Mesenchymal stem cell (in vitro differentiated cells and primary cell): ENCODE results near the gene HIRA.
"Not testable (repeated sequence)": the region's sequence is repeated elsewhere in the genome, so short reads cannot be mapped to it uniquely, and the experiment has no call there.

Experiments used
- DNase-seq: peaks from one replicate; pipeline ENCODE4 v3.0.0-alpha.2; 2013
- H2AFZ ChIP-seq: one replicate; pipeline ENCODE4 v1.6.1; 2013; ENCODE audit warnings: low read depth, mild to moderate bottlenecking, control low read depth, inconsistent platforms, low read length, moderate library complexity
- H2AK5ac ChIP-seq: 2 replicates; pipeline ENCODE4 v1.6.1; 2013; ENCODE audit warnings: low read length, moderate library complexity, mild to moderate bottlenecking, inconsistent platforms; ENCODE audit not compliant: severe bottlenecking
- H2BK120ac ChIP-seq: one replicate; pipeline ENCODE4 v1.6.1; 2013; ENCODE audit warnings: low read depth, mild to moderate bottlenecking, inconsistent platforms, low read length, moderate library complexity
- H2BK12ac ChIP-seq, 2 experiments: one replicate each; pipeline ENCODE4 v1.6.1; 2013; ENCODE audit warnings: inconsistent platforms in 2 of 2, low read length in 2 of 2, mild to moderate bottlenecking in 2 of 2, moderate library complexity in 2 of 2, control low read depth in 1 of 2
- H2BK15ac ChIP-seq: one replicate; pipeline ENCODE4 v1.6.1; 2013; ENCODE audit warnings: mild to moderate bottlenecking, low read depth, inconsistent platforms; ENCODE audit not compliant: poor library complexity, severe bottlenecking
- H2BK5ac ChIP-seq: 2 replicates; pipeline ENCODE4 v1.6.1; 2013; ENCODE audit warnings: low read depth, mild to moderate bottlenecking, low read length, control low read depth, inconsistent platforms; ENCODE audit not compliant: poor library complexity, severe bottlenecking
- H3K14ac ChIP-seq, 2 experiments: one replicate each; pipeline ENCODE4 v1.6.1; 2013; ENCODE audit warnings: inconsistent platforms in 2 of 2, low read length in 2 of 2, control low read depth in 1 of 2, mild to moderate bottlenecking in 1 of 2, moderate library complexity in 1 of 2
- H3K18ac ChIP-seq, 2 experiments: one replicate each; pipeline ENCODE4 v1.6.1; 2013; ENCODE audit warnings: inconsistent platforms in 2 of 2, low read length in 2 of 2, control low read depth in 1 of 2, low read depth in 1 of 2, mild to moderate bottlenecking in 1 of 2
- H3K23ac ChIP-seq, 2 experiments: one replicate each; pipeline ENCODE4 v1.6.1; 2013; ENCODE audit warnings: inconsistent platforms in 2 of 2, low read length in 2 of 2, mild to moderate bottlenecking in 2 of 2, moderate library complexity in 2 of 2, control low read depth in 1 of 2
- H3K27ac ChIP-seq: 2 replicates; pipeline ENCODE4 v1.5.1; 2013; ENCODE audit warnings: mild to moderate bottlenecking, moderate library complexity, low read length, control low read depth, inconsistent platforms; ENCODE audit not compliant: poor library complexity, severe bottlenecking
- H3K27me3 ChIP-seq, 2 experiments: 2 replicates each; pipeline versions ENCODE4 v1.6.1 to v1.7.0; 2013; ENCODE audit warnings: low read length in 2 of 2, mild to moderate bottlenecking in 2 of 2, moderate library complexity in 2 of 2, control low read depth in 1 of 2, inconsistent platforms in 1 of 2; ENCODE audit not compliant: control insufficient read depth in 1 of 2, insufficient read depth in 1 of 2
- H3K36me3 ChIP-seq, 2 experiments: 2 replicates each; pipeline versions ENCODE4 v1.6.1 to v1.7.0; 2013; ENCODE audit warnings: low read length in 2 of 2, control low read depth in 1 of 2, inconsistent platforms in 1 of 2, low read depth in 1 of 2, mild to moderate bottlenecking in 1 of 2; ENCODE audit not compliant: insufficient read depth in 2 of 2, control insufficient read depth in 1 of 2
- H3K4ac ChIP-seq, 2 experiments: one replicate each; pipeline ENCODE4 v1.6.1; 2013; ENCODE audit warnings: inconsistent platforms in 2 of 2, low read length in 2 of 2, mild to moderate bottlenecking in 2 of 2, moderate library complexity in 2 of 2, control low read depth in 1 of 2, low read depth in 1 of 2
- H3K4me1 ChIP-seq: 2 replicates; pipeline ENCODE4 v1.6.1; 2013; ENCODE audit warnings: low read depth, low read length, control low read depth; ENCODE audit not compliant: control insufficient read depth, insufficient read depth
- H3K4me2 ChIP-seq: 2 replicates; pipeline ENCODE4 v1.6.1; 2013; ENCODE audit warnings: low read length, mild to moderate bottlenecking, inconsistent platforms; ENCODE audit not compliant: poor library complexity, severe bottlenecking
- H3K4me3 ChIP-seq, 2 experiments: 2 replicates each; pipeline versions ENCODE4 v1.5.1 to v1.7.0; 2013; ENCODE audit warnings: low read length in 2 of 2, mild to moderate bottlenecking in 2 of 2, control low read depth in 1 of 2, low read depth in 1 of 2; ENCODE audit not compliant: insufficient read depth in 1 of 2
- H3K79me1 ChIP-seq: replicated peaks from 2 replicates; pipeline ENCODE4 v1.6.1; 2013; ENCODE audit warnings: mild to moderate bottlenecking, control low read depth, low read length, inconsistent platforms; ENCODE audit not compliant: poor library complexity, severe bottlenecking
- H3K9ac ChIP-seq: 2 replicates; pipeline ENCODE4 v1.7.0; 2013; ENCODE audit warnings: mild to moderate bottlenecking, low read length, moderate library complexity
- H3K9me3 ChIP-seq: 2 replicates; pipeline ENCODE4 v1.7.0; 2013; ENCODE audit warnings: mild to moderate bottlenecking, low read length; ENCODE audit not compliant: control insufficient read depth
- H4K8ac ChIP-seq: one replicate; pipeline ENCODE4 v1.6.1; 2013; ENCODE audit warnings: inconsistent platforms, mild to moderate bottlenecking, low read length, moderate library complexity
- H4K91ac ChIP-seq: one replicate; pipeline ENCODE4 v1.6.1; 2013; ENCODE audit warnings: mild to moderate bottlenecking, low read length, inconsistent platforms
- WGBS: methylation state at CpG from one replicate; pipeline ENCODE4 v1.1.7; 2013; ENCODE audit warnings: mixed read lengths; 5-methylcytosine and 5-hydroxymethylcytosine counted together

The HIRA gene

GRCh38 chr22:19368876-19369275, 62.7 kb downstream of the HIRA start:
- no peak for DNase-seq
- Histone ChIP-seq H2AK5ac (no peak overlapping the region), H3K14ac (no peak overlapping the region), H3K18ac (no peak overlapping the region), H4K91ac (no peak overlapping the region), H3K4me1 (no peaks in the 10 kb centered on the region), H3K9ac (no peak overlapping the region), H2BK5ac (no peak overlapping the region), H3K23ac (no peak overlapping the region), H3K4ac (no peak overlapping the region), H3K27ac (no peak overlapping the region), H3K27me3 (no peaks in the 10 kb centered on the region), H2AFZ (no peak overlapping the region), H3K4me2 (no peak overlapping the region), H2BK12ac (no peak overlapping the region), H4K8ac (no peak overlapping the region), H3K4me3 (no peak overlapping the region), H3K36me3 (peaks cover 41 to 88% of the 10 kb centered on the region in 2 experiments), H3K79me1 (peaks cover 5% of the 10 kb centered on the region), H2BK120ac (no peak overlapping the region), H3K9me3 (no peaks in the 10 kb centered on the region), H2BK15ac (no peak overlapping the region)
- WGBS: 96% methylated on average over 2 of the region's 2 CpGs

- Histone ChIP-seq H3K23ac (no peak overlapping the region), H3K4me3 (no peak overlapping the region), H3K36me3 (peaks cover 38 to 85% of the 10 kb centered on the region in 2 experiments), H2BK12ac (no peak overlapping the region), H3K14ac (no peak overlapping the region), H3K4me1 (no peaks in the 10 kb centered on the region), H3K9me3 (no peaks in the 10 kb centered on the region), H2BK15ac (no peak overlapping the region), H2AK5ac (no peak overlapping the region), H3K9ac (no peak overlapping the region), H3K4me2 (no peak overlapping the region), H2AFZ (no peak overlapping the region), H3K79me1 (peaks cover 4% of the 10 kb centered on the region), H4K91ac (no peak overlapping the region), H4K8ac (no peak overlapping the region), H3K4ac (no peak overlapping the region), H3K18ac (no peak overlapping the region), H2BK120ac (no peak overlapping the region), H3K27me3 (no peaks in the 10 kb centered on the region), H3K27ac (no peak overlapping the region), H2BK5ac (no peak overlapping the region)
- WGBS: 90% methylated on average over 2 of the region's 3 CpGs
- no peak for DNase-seq
Observed at GRCh38 chr22:19367763-19368367, 63.7 kb downstream of the HIRA start.

- H3K4ac ChIP-seq, H2BK120ac ChIP-seq, H4K91ac ChIP-seq, H3K4me3 ChIP-seq, H2AFZ ChIP-seq, H3K4me2 ChIP-seq, H3K9ac ChIP-seq, H2BK12ac ChIP-seq, H2AK5ac ChIP-seq, H3K4me1 ChIP-seq, H3K27ac ChIP-seq, H4K8ac ChIP-seq, H3K14ac ChIP-seq, H3K27me3 ChIP-seq, DNase-seq, H3K23ac ChIP-seq, H3K9me3 ChIP-seq, H3K79me1 ChIP-seq, H3K18ac ChIP-seq, H2BK15ac ChIP-seq, H2BK5ac ChIP-seq: not testable (repeated sequence)
- 100% methylated on average over 2 of the region's 7 CpGs for WGBS
- H3K36me3 ChIP-seq: peaks cover 45 to 86% of the 10 kb centered on the region in 2 experiments
Observed at GRCh38 chr22:19363541-19363940, 68.0 kb downstream of the HIRA start.

- no peak overlapping the region for H2BK15ac ChIP-seq
- H2AK5ac ChIP-seq: peak overlapping the region; percentile 52
- no peak overlapping the region for H3K9ac ChIP-seq
- 99% methylated on average over 6 of the region's 7 CpGs for WGBS
- H3K4me3 ChIP-seq: no peak overlapping the region
- H3K9me3 ChIP-seq: no peaks in the 10 kb centered on the region
- no peak overlapping the region for H3K4me2 ChIP-seq
- peaks cover 56 to 87% of the 10 kb centered on the region in 2 experiments for H3K36me3 ChIP-seq
- no peak overlapping the region for H4K8ac ChIP-seq
- no peak overlapping the region for H2BK5ac ChIP-seq
- peak overlapping the region; percentile 22 for H3K27ac ChIP-seq
- no peak overlapping the region for H2BK120ac ChIP-seq
- peak overlapping the region; percentile 46 for H4K91ac ChIP-seq
- no peaks in the 10 kb centered on the region for H3K27me3 ChIP-seq
- H2BK12ac ChIP-seq: no peak overlapping the region
- peaks cover 6% of the 10 kb centered on the region for H3K79me1 ChIP-seq
- H2AFZ ChIP-seq: no peak overlapping the region
- H3K4me1 ChIP-seq: peaks cover 9% of the 10 kb centered on the region
- H3K23ac ChIP-seq: no peak overlapping the region
- no peak overlapping the region for H3K4ac ChIP-seq
- no peak overlapping the region for H3K14ac ChIP-seq
- no peak overlapping the region for H3K18ac ChIP-seq
- no peak for DNase-seq
Observed at GRCh38 chr22:19361501-19362103, 69.9 kb downstream of the HIRA start.
